BJ (cell line): ENCODE results near the gene STT3B. TPM values are rescaled to one million over a fixed set of nuclear protein-coding genes. Genes with fewer than 3 reads are reported as not detected.

Source experiments
- CTCF ChIA-PET: fragments of 350-600 bp; formaldehyde crosslinking; extraction: SDS; loops from one replicate; lab custom pipeline; 2021; ENCODE audit warnings: antibody characterized with exemption, inconsistent platforms; lab: Yijun Ruan, JAX
- POLR2A ChIA-PET: fragments of 300-600 bp; sonication (Branson Sonifier 250); formaldehyde crosslinking; extraction: SDS; loops from one replicate; lab custom pipeline; 2021; ENCODE audit warnings: antibody characterized with exemption; lab: Charles Lee
- DNase-seq: peaks from one replicate; pipeline ENCODE4 v3.0.0-alpha.2; 2011; ENCODE audit warnings: low read depth
- H3K27me3 ChIP-seq: 2 replicates; pipeline ENCODE4 v1.6.0; 2011; ENCODE audit warnings: low read length; ENCODE audit not compliant: control insufficient read depth, insufficient read depth
- H3K36me3 ChIP-seq: 2 replicates; pipeline ENCODE4 v1.5.1; 2011; ENCODE audit warnings: low read length; ENCODE audit not compliant: control insufficient read depth, insufficient read depth
- H3K4me3 ChIP-seq: 2 replicates; pipeline ENCODE4 v1.5.1; 2011; ENCODE audit warnings: low read depth, mild to moderate bottlenecking, control low read depth, low read length
- CTCF ChIP-seq: IDR thresholded peaks from 2 replicates; pipeline ENCODE4 v1.5.1; 2011; ENCODE audit warnings: low read depth, mild to moderate bottlenecking, control low read depth, inconsistent platforms, low read length, moderate library complexity; ENCODE audit not compliant: insufficient read depth
- polyA plus RNA-seq: library from polyadenylated mRNA; depleted of rRNA; stranded (reverse); fragments of >200 nt; gene quantifications from 2 replicates; pipeline ENCODE4 v1.2.3, GENCODE V29; 2011

Gene STT3B
- polyA plus RNA-seq, 1 experiment, result 39.7 TPM

GRCh38 chr3:31490502-31490901, 42.2 kb upstream of the STT3B start:
- Histone ChIP-seq H3K36me3 (no peaks in the 10 kb centered on the region), H3K4me3 (no peak overlapping the region), H3K27me3 (no peaks in the 10 kb centered on the region)
- no peak for TF ChIP-seq CTCF
- POLR2A ChIA-PET, result no interaction called here
- CTCF ChIA-PET, result no interaction called here
- no peak for DNase-seq

- Histone ChIP-seq H3K36me3 (no peaks in the 10 kb centered on the region), H3K27me3 (no peaks in the 10 kb centered on the region), H3K4me3 (no peak overlapping the region)
- CTCF ChIA-PET, result interaction anchor here (0.6 kb wide), 1 partner anchor 31 kb away, joined by 3 read pairs; no protein-coding TSS in a partner anchor
- no peak for DNase-seq
- POLR2A ChIA-PET, result no interaction called here
- TF ChIP-seq CTCF, result no peak
Observed at GRCh38 chr3:31491660-31492059, 41.1 kb upstream of the STT3B start.

- Histone ChIP-seq H3K4me3 (no peak overlapping the region), H3K27me3 (no peaks in the 10 kb centered on the region), H3K36me3 (no peaks in the 10 kb centered on the region)
- CTCF ChIA-PET, result no interaction called here
- no peak for TF ChIP-seq CTCF
- POLR2A ChIA-PET, result no interaction called here
- no peak for DNase-seq
Observed at GRCh38 chr3:31493149-31493548, 39.6 kb upstream of the STT3B start.

GRCh38 chr3:31495971-31496665, 36.6 kb upstream of the STT3B start:
- no peak for DNase-seq
- H3K27me3 ChIP-seq, result no peaks in the 10 kb centered on the region
- POLR2A ChIA-PET, result no interaction called here
- H3K4me3 ChIP-seq, result no peak overlapping the region
- no peaks in the 10 kb centered on the region for H3K36me3 ChIP-seq
- TF ChIP-seq CTCF, result no peak
- CTCF ChIA-PET, result interaction anchor here (1.3 kb wide), 1 partner anchor 13 kb away, joined by 5 read pairs; no protein-coding TSS in a partner anchor

GRCh38 chr3:31498791-31499190, 33.9 kb upstream of the STT3B start:
- Histone ChIP-seq H3K4me3 (no peak overlapping the region), H3K27me3 (no peaks in the 10 kb centered on the region), H3K36me3 (no peaks in the 10 kb centered on the region)
- no peak for DNase-seq
- CTCF ChIA-PET, result no interaction called here
- TF ChIP-seq CTCF, result no peak
- POLR2A ChIA-PET, result no interaction called here
